SKM-1 (cell line): Measurements from ENCODE around the gene PIKFYVE.
"Not testable (repeated sequence)": the region's sequence is repeated elsewhere in the genome, so short reads cannot be mapped to it uniquely, and the experiment has no call there.

ENCODE experiments used
- DNase-seq: peaks from one replicate; lab custom pipeline; 2025; ENCODE audit not compliant: unreplicated experiment; lab: John Stamatoyannopoulos, UW

The PIKFYVE gene

DNA sequence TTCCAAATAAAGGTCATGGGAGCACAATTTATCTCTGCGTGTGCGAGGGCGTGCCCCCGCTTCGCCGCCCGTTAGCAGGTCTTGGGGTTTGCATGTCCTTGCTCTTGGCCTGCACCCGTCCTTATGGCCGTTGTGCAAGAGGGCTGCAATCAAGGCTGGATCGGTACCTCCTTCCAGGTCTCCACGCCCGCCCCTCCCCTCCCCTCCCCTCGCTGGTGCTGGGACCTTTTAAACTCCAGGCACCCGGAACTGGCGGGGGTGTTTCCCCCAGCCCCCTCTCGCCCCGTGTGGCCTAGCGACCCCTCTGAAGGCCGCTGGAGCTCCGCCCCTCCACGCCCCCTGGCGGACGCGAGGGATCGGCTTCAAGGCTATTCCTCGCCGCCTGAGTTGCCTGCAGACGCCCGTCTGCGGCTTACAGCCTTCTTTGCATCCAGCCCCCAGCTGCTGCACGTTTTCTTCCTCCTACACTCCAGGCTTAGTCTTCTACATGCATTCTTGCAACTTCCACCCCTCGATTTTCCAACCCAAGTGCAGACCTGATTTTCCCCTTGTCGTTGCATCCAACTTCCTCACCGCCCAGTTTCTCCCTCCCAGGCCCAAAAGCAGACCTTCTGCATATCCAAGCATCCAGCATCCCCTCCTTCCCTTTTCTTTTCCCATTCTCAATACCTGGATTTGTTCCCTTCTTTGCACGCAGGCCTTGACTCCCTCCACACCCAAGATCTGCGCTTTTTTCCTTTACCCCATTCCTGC, 11.8 kb upstream of the PIKFYVE start:
- DNase-seq: peak; percentile 81

DNA sequence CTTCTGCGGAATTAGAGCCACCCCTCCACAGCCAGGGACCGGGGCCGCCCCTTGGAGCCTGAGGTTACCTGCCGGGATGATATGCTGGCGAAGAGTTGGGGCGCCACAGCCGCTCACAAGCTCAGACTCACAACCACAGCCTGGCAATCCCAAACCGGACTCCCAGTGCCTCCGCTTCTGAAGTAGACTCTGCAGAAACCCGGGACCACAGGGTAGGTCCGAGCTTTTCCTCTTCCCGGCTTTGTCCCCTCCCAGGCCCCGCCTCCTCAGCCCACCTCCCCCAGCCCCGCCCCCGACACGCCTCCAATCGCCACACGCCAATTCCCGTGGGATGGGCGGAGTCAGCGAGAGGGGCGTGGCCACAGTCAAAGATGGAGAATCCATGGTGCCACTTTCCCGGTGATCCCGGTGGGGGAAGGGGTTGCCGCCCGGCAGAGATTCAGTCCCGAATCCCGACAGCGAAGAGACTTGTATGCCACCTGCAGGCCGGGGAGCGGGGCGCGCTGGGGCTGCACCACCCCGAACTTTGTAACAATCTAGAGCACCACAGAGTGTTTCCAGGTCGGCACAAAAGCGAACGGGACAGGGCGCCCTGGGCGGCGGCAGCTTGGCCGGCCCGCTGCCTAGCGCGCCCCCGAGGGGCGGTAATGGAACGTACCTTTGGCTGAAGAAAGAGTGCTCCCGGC, 11.0 kb upstream of the PIKFYVE start, which contains the start of gene IDH1:
Gene IDH1 (minus strand): TSS at position 201 of the 686 bp plus-strand sequence. CDS start 3,520 bp downstream, outside the sequence.
- DNase-seq: peak; percentile 61

DNA sequence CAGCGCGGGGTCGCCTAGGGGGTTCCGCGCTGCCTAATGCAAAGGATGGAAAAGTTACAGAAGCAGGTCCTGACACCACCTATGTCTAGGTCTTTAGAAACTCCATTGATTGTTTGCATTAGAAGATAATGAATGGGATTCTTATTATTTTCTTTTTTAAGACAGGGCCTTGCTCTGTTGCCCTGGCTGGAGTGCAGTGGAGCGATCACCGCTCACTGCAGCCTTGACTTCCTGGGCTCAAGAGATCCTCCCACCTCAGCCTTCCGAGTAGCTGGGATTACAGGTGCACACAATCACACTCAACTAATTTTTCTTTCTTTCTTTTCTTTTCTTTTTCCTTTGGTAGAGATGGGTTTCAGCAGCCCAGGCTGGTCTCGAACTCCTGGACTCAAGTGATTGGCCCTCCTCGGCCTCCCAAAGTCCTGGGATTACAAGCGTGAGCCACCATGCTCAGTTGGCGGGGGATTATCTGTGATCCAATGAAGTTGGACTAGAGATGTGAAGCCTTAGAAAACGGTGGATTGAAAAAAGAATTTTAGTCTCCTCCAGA, 10.4 kb upstream of the PIKFYVE start:
- no peak for DNase-seq

- DNase-seq: no peak
Measured at GRCh38 chr2:208256192-208256782, 9.8 kb upstream of the PIKFYVE start.

GRCh38 chr2:208256849-208257813, 8.9 kb upstream of the PIKFYVE start:
- DNase-seq: not testable (repeated sequence)

DNA sequence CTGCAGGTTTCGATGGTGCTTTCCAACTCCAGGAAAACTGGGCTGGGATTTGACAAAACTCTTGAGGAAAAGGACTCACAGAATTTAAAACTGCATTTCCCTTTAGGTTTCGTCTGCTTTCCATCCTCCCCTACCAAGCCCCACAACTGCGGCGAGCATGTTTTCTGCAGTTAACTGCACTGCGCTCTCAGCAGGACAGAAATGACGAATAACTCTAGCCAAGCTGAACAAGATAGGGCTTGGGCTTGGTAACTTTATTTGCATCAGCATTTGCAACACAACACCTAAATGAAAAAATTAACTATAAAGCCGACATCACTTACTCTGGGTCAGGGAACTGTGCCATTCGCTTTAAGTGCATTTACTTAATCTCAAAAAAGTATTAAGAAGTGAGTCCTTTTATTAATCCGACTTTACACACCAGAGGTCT, 669 bp upstream of the PIKFYVE start:
- DNase-seq: no peak

DNA sequence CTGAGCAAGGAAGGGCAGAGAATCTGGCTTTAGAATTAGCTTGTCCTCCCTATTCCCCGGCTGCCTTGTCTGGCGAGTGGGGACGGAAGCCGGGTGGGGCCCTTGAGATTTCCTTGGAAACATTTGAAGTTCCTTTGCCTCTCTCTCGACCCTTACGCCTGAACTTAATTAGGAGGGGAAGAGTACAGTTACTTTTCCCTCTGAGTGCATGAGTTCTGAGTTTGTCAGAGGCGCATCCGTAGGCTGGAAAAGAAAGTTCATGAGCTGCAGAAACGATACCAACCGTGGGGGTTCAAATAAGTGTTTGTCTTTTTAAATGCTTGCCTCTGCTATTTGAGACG, 468 bp downstream of the PIKFYVE start:
- DNase-seq: no peak

- no peak for DNase-seq
Measured at GRCh38 chr2:208266936-208267335, 881 bp downstream of the PIKFYVE start.

DNA sequence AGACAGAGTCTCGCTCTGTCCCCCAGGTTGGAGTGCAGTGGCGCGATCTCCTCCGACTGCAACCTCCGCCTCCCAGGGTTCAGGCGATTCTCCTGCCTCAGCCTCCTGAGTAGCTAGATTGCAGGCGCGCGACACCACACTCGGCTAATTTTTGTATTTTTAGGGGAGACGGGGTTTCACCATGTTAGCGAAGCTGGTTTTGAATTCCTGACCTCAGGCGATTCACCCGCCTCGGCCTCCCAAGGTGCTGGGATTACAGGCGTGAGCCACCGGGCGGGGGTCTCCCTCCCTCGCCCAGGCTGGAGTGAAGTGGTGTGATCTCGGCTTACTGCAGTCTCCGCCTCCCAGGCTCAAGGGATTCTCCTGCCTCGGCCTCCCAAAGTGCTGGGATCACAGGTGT, 1.5 kb downstream of the PIKFYVE start:
- not testable (repeated sequence) for DNase-seq

- DNase-seq: no peak
Measured at GRCh38 chr2:208268156-208268952, 2.3 kb downstream of the PIKFYVE start.

DNA sequence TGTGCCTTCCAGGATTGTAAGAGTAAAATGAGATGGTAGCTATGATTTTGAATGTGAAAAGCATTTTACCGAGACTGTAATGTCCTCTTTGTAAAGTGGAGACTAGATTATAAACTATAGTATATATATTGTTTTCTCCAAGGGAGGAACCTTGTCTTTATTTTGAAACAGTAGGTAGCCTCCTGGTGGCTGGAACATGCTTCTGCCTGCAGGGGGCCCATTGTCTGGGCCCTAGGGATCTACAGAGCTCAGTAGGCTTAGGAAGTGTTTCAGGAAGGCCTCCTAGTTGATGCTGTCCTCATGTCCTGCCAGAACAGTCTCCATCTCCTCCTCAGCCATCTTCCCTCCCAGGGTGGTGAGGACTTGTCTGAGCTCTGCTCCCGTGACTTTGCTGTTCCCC, 3.0 kb downstream of the PIKFYVE start:
- DNase-seq: no peak

- DNase-seq: no peak
Measured at GRCh38 chr2:208274748-208275147, 8.7 kb downstream of the PIKFYVE start.

DNA sequence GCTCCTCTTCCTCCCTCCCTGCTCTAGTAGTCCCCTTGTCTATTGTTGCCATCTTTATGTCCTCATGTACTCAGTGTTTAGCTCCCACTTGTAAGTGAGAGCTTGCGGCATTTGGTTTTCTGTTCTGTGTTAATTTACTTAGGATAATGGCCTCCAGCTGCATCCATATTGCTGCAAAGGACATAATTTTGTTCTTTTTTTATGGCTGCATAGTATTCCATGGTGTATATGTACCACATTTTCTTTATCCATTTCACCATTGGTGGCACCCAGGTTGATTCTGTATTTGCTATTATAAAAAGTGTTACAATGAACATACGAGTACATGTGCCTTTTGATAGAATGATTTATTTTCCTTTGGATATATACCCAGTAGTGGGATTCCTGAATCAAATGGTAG, 12.5 kb downstream of the PIKFYVE start:
- no peak for DNase-seq

- no peak for DNase-seq
Measured at GRCh38 chr2:208279236-208279635, 13.2 kb downstream of the PIKFYVE start.

GRCh38 chr2:208280234-208280633, 14.2 kb downstream of the PIKFYVE start:
- no peak for DNase-seq

DNA sequence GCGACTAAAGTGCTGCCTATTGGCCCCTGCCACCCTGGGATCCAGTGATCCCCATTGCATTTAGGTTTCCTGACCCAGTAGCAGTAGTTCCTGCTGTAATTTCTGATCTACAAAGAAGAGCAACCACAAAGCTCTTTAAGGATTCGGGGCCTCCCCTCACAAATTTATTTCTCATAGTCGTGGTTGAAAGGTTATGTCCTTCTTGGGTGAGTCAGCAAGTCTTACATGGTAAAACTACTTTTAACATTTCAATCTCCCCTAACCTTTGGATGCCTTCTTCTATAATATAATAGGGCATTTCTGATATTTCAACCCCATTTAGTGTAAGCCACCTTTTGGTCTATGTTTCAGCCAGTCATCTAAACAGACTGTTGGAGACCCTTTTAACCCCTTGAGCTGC, 14.9 kb downstream of the PIKFYVE start:
- no peak for DNase-seq

- DNase-seq: no peak
Measured at GRCh38 chr2:208285853-208286252, 19.8 kb downstream of the PIKFYVE start.

DNA sequence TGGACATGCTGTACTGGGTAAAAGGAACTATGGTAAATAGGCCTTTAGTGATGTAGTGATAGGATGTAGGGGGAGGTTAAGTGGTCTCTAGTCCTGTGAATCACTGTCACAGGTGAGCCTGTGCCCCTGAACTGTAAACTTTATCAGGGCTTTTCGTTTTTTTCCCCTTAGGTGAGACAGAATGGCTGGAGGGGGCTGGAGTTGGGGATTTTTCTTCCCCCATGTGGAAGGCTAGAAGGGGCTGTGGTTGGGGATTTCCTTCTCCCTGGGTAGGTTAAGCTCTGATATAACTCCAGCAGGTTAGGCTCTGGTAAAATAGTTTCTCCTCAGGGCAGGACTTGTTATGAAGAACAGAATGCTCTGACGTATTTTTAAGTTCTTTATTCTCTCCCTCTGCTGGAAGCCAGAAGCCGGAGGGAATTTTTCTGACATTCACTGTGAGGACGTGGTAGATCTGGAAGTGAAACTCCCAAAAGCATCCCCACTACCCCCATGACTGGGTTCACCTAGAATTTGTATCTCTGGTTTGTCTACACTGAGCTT, 28.5 kb downstream of the PIKFYVE start:
- DNase-seq: no peak

GRCh38 chr2:208295834-208296233, 29.8 kb downstream of the PIKFYVE start:
- no peak for DNase-seq

GRCh38 chr2:208296610-208297009, 30.6 kb downstream of the PIKFYVE start:
- DNase-seq: no peak
